GM21723 (cell line): ENCODE measurements around the gene PSG6.
"Not testable (repeated sequence)": the region's sequence is repeated elsewhere in the genome, so short reads cannot be mapped to it uniquely, and the experiment has no call there.

Experiments
- ATAC-seq: cut with Tn5 transposase; IDR thresholded peaks from one replicate; pipeline ENCODE4 v1.9.1; 2021; ENCODE audit warnings: mild to moderate bottlenecking, moderate library complexity; ENCODE audit not compliant: unreplicated experiment

Gene PSG6

GRCh38 chr19:42912941-42913340 is 4.8 kb downstream of the PSG6 start:
- not testable (repeated sequence) for ATAC-seq

GRCh38 chr19:42911731-42912130 is 6.0 kb downstream of the PSG6 start:
- ATAC-seq: not testable (repeated sequence)

- ATAC-seq: not testable (repeated sequence)
These were observed 11.5 kb downstream of the PSG6 start for GRCh38 chr19:42906162-42906561.

- not testable (repeated sequence) for ATAC-seq
These were observed 17.1 kb downstream of the PSG6 start for GRCh38 chr19:42900561-42900960.

- not testable (repeated sequence) for ATAC-seq
These were observed 18.0 kb downstream of the PSG6 start for GRCh38 chr19:42899674-42900073.

GRCh38 chr19:42899110-42899509 is 18.6 kb downstream of the PSG6 start:
- not testable (repeated sequence) for ATAC-seq

- ATAC-seq: not testable (repeated sequence)
These were observed 19.0 kb downstream of the PSG6 start for GRCh38 chr19:42898656-42899055.

GRCh38 chr19:42897729-42898128 is 20.0 kb downstream of the PSG6 start:
- not testable (repeated sequence) for ATAC-seq

- ATAC-seq: not testable (repeated sequence)
These were observed 27.2 kb downstream of the PSG6 start for GRCh38 chr19:42890446-42890845.

GRCh38 chr19:42887876-42888445 is 29.7 kb downstream of the PSG6 start:
- ATAC-seq: not testable (repeated sequence)

- ATAC-seq: not testable (repeated sequence)
These were observed 35.0 kb downstream of the PSG6 start for GRCh38 chr19:42882730-42883129.

- ATAC-seq: not testable (repeated sequence)
These were observed 35.7 kb downstream of the PSG6 start for GRCh38 chr19:42882010-42882409.

- not testable (repeated sequence) for ATAC-seq
These were observed 36.4 kb downstream of the PSG6 start for GRCh38 chr19:42881279-42881678.

GRCh38 chr19:42880621-42881020 is 37.1 kb downstream of the PSG6 start:
- not testable (repeated sequence) for ATAC-seq

GRCh38 chr19:42879613-42880012 is 38.1 kb downstream of the PSG6 start, which contains the start of gene PSG1:
Gene PSG1 (minus strand): TSS chr19:42879713. CDS start chr19:42879581, 132 bp downstream.
- ATAC-seq: no peak

- ATAC-seq: not testable (repeated sequence)
These were observed 41.1 kb downstream of the PSG6 start for GRCh38 chr19:42876596-42876995.

- not testable (repeated sequence) for ATAC-seq
These were observed 41.8 kb downstream of the PSG6 start for GRCh38 chr19:42875881-42876280.

GRCh38 chr19:42874901-42875813 is 42.5 kb downstream of the PSG6 start:
- ATAC-seq: not testable (repeated sequence)

- not testable (repeated sequence) for ATAC-seq
These were observed 43.6 kb downstream of the PSG6 start for GRCh38 chr19:42874136-42874535.

- ATAC-seq: no peak
These were observed 45.1 kb downstream of the PSG6 start for GRCh38 chr19:42872608-42873007.

- ATAC-seq: no peak
These were observed 60.2 kb downstream of the PSG6 start for GRCh38 chr19:42857544-42857867.
